WI38 (cell line): ENCODE data around the gene FCHO1.

ENCODE experiments used
- H3K4me3 ChIP-seq: 2 replicates; pipeline ENCODE4 v1.5.1; 2011; ENCODE audit warnings: low read depth, mild to moderate bottlenecking, control low read depth, low read length
- TF ChIP-seq, protein P1 (sequence below): IDR thresholded peaks from 2 replicates; pipeline ENCODE4 v1.5.1; 2012; ENCODE audit warnings: low read depth, mild to moderate bottlenecking, control low read depth, low read length

Gene FCHO1

DNA sequence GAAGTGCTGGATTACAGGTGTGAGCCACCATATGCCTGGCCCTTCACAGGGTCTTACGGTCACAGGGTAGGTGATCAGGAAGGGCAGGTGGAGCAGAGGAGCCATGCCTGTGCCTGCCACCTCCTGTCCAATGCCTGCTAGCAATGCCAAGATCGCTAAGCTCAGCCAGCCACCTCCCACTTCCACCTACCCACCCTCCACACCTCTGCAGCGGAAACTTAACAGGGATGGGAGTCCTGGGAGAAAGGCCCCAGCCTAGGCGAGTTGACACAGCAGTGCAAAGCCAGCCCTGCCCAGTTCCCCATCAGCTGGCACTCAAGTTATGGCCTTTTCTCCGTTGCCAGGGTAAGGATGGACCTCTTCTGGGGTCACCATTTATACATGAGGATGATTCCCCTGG, 15.9 kb upstream of the FCHO1 start:
- TF ChIP-seq, protein P1, sequence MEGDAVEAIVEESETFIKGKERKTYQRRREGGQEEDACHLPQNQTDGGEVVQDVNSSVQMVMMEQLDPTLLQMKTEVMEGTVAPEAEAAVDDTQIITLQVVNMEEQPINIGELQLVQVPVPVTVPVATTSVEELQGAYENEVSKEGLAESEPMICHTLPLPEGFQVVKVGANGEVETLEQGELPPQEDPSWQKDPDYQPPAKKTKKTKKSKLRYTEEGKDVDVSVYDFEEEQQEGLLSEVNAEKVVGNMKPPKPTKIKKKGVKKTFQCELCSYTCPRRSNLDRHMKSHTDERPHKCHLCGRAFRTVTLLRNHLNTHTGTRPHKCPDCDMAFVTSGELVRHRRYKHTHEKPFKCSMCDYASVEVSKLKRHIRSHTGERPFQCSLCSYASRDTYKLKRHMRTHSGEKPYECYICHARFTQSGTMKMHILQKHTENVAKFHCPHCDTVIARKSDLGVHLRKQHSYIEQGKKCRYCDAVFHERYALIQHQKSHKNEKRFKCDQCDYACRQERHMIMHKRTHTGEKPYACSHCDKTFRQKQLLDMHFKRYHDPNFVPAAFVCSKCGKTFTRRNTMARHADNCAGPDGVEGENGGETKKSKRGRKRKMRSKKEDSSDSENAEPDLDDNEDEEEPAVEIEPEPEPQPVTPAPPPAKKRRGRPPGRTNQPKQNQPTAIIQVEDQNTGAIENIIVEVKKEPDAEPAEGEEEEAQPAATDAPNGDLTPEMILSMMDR = no peak
- H3K4me3 ChIP-seq = no peak overlapping the region

- TF ChIP-seq, protein P1 = no peak
- no peak overlapping the region for H3K4me3 ChIP-seq
Measured at GRCh38 chr19:17737690-17738153, 13.6 kb upstream of the FCHO1 start.

- H3K4me3 ChIP-seq = no peak overlapping the region
- TF ChIP-seq, protein P1 = no peak
Measured at GRCh38 chr19:17739121-17739875, 12.0 kb upstream of the FCHO1 start.

DNA sequence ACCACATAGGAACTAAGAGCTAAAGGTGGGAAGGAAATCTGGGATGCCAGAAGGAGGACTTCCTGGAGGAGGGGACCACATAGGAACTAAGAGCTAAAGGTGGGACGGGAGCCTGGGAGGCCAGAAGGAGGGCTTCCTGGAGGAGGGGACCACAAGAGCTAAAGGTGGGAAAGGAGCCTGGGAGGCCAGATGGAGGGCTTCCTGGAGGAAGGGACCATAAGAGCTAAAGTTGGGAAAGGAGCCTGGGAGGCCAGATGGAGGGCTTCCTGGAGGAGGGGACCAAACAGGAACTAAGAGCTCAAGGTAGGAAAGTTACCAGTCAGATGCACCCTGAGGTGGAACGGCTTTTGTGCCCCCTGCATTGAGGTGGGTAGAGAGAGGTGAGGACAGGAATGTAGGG, 9.8 kb upstream of the FCHO1 start:
- TF ChIP-seq, protein P1 = no peak
- H3K4me3 ChIP-seq = no peak overlapping the region

DNA sequence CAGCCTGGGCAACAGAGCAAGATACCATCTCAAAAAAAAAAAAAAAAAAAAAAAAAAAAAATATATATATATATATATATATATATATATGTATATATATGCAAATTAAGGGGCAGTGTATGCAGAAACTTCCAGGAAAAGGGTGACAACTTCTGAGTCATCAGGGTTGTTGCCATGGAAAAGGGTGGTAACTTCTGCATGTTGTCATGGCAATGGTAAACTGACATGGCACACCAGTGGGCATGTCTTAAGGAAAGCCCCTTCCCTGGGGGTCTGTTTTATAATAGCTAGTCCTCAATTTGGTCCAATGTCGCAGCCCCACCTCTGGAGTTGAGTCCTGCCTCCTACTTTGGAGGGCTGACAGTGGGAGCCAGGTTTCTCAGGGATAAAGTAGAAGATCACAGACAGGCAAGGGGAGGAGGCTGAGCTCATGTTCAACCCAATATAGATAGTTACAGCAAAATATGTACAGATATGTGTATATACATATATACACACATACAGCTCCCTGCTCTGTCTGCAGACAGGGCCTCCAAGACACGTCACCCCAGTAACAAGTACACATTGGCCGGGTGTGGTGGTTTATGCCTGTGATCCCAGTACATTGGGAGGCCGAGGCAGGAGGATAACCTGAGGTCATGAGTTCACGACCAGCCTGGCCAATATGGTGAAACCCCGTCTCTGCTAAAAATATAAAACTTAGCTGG, 7.2 kb upstream of the FCHO1 start:
- TF ChIP-seq, protein P1 = no peak
- no peak overlapping the region for H3K4me3 ChIP-seq

- H3K4me3 ChIP-seq = peak overlapping the region; percentile 48
- TF ChIP-seq, protein P1 = no peak
Measured at GRCh38 chr19:17747205-17748098, 3.8 kb upstream of the FCHO1 start.
